NCI-H1436 (cell line): ENCODE measurements around the gene IL25.
"Not testable (repeated sequence)": the region's sequence is repeated elsewhere in the genome, so short reads cannot be mapped to it uniquely, and the experiment has no call there.

Experiments used
- DNase-seq: peaks from one replicate; lab custom pipeline; 2025; lab: John Stamatoyannopoulos, UW

IL25 gene

GRCh38 chr14:23409475-23409874 lies 36.9 kb downstream of the IL25 start:
- DNase-seq: no peak

DNA sequence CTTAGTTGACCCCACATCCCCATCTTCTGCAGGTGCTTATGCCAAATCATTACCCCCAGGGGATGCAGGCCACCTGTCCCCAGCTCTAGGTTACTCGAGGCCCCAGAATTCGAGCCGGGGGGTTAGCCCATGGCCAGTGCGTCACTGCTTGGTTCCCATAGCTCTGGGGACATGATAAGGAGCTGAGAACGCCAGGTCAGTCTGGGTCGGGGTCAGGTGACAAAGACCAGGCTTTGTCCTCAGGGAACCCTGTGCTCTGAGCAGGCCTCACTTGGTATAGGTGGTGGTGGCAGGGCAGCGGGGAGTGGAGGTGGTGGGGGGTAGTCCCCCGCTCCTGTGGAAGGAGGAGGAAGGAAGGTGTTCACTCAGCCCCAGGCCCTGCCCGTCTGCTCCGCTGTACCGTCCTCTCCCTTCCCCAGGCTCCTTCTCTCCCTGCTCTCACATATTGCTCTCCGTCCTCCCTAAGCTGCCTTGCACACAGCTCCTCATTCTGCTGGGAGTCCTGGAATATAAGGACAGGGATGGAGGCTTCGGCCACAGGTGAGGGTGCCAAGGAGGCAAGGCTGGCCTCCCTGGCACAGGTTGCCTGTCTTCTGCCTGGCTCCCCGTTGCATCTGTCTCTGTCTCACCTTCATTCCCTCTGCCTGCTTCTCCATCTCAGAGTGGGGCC lies 37.5 kb downstream of the IL25 start:
- DNase-seq: no peak

GRCh38 chr14:23411563-23412525 lies 39.2 kb downstream of the IL25 start:
- no peak for DNase-seq

DNA sequence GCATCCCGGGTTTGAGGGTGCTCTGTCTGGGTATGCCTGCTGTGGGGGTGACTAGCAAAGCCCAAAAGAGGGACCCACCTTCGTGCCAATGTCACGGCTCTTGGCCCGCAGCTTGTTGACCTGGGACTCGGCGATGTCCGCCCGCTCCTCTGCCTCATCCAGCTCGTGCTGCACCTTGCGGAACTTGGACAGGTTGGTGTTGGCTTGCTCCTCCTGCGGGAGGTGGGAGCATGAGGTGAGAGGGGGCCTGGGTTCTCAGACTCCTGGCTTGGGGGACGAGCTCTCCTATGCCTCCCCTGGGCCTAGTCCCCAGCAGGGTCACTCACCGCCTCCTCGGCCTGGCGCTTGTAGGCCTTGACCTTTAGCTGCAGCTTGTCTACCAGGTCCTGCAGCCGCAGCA lies 41.1 kb downstream of the IL25 start:
- no peak for DNase-seq

GRCh38 chr14:23414254-23414653 lies 41.6 kb downstream of the IL25 start:
- DNase-seq: no peak

DNA sequence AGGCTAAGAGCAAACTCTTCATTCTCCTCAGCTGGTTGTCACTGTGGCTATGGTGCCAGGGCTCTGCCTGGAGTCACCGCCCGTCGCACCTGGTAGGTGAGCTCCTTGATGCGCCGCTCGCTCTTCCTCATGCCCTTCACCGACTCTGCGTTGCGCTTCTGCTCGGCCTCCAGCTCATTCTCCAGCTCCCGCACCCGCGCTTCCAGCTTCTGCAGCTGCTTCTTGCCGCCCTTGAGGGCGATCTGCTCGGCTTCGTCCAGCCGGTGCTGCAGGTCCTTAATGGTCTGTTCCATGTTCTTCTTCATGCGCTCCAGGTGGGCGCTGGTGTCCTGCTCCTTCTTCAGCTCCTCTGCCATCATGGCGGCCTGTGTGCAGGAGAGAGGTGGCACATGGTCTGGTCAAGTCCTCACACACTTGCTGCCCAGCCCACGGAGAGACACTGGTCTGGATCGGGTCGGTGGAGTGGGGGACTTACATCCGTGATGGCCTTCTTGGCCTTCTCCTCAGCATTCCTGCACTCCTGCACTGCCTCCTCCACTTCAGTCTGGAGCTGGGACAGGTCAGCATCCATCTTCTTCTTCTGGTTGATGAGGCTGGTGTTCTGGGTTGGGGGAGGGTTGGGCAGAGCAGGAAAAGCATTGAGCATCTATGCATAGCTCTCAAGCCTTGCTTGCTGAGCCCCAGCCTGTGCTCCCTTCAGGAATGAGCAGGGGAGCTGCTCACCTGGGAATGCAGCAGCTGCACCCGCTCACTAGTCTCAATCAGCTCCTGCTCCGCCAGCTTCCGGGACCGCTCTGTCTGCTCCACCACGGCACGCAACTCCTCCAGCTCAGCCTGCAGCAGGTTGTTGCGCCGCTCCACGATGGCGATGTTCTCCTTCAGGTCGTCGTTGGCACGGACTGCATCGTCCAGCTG lies 42.6 kb downstream of the IL25 start:
- no peak for DNase-seq

GRCh38 chr14:23415821-23416778 lies 43.5 kb downstream of the IL25 start:
- no peak for DNase-seq

GRCh38 chr14:23416801-23417200 lies 44.2 kb downstream of the IL25 start:
- no peak for DNase-seq

- DNase-seq: not testable (repeated sequence)
Measured at GRCh38 chr14:23417269-23417668, 44.7 kb downstream of the IL25 start.

- DNase-seq: no peak
Measured at GRCh38 chr14:23418021-23418420, 45.4 kb downstream of the IL25 start.

GRCh38 chr14:23419646-23420045 lies 47.0 kb downstream of the IL25 start:
- DNase-seq: not testable (repeated sequence)

- no peak for DNase-seq
Measured at GRCh38 chr14:23421594-23421993, 49.0 kb downstream of the IL25 start.

GRCh38 chr14:23423657-23424056 lies 51.0 kb downstream of the IL25 start:
- no peak for DNase-seq

DNA sequence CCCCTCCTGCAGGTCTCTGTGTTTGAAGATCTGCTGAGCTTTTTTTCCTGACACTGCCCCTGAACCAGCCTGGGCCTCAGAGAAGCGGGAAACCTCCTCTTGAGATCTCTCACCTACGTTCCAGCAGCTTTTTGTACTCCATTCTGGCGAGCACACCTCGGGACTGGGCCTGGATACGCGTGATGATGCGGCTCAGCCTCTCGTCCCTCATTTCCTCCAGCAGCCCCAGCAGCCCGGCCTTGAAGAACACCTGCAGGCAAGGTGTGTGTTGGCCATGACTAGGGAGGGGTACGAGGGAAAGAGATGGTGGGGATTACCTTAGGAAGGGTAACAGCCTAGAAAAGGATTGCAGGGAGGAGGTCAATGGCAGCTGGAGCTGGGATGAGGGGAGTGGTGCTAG lies 52.6 kb downstream of the IL25 start:
- no peak for DNase-seq

DNA sequence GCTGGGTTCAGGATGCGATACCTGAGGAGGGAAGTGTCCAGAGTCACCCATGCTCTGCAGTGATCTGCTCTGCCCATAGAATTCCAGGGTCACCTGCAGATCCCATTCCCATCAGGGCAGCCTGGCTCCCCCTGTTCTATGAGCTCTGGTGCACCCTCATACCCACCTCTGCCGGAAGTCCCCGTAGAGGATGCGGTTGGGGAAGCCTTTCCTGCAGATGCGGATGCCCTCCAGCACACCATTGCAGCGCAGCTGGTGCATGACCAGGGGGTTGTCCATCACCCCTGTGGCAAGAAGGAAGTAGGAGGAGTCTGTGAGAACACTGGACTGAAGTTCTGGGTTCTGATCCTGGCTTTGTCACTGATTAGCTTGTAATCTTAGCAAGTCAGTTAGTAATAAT lies 53.2 kb downstream of the IL25 start:
- not testable (repeated sequence) for DNase-seq
